GM13977 (cell line): ENCODE measurements around the gene TAF8.

ENCODE experiments used
- DNase-seq: peaks from one replicate; pipeline ENCODE4 v3.0.0; 2012; ENCODE audit warnings: low spot score
- in situ Hi-C: fragments of 300-500 bp; cut with MboI; formaldehyde crosslinking; loops from one replicate; pipeline ENCODE4 v1.12.0; 2022; ENCODE audit warnings: low sequenced_read_pairs, low pct_unique_long_range_greater_than_20kb, mixed read lengths, inconsistent platforms; ENCODE audit not compliant: unreplicated experiment
- TF ChIP-seq, protein P1 (sequence below): IDR thresholded peaks from 2 replicates; pipeline ENCODE4 v1.5.1; 2012; ENCODE audit warnings: mild to moderate bottlenecking, control low read depth; ENCODE audit not compliant: insufficient read depth; ENCODE audit errors: extremely low read depth, missing control alignments

TAF8 gene

DNA sequence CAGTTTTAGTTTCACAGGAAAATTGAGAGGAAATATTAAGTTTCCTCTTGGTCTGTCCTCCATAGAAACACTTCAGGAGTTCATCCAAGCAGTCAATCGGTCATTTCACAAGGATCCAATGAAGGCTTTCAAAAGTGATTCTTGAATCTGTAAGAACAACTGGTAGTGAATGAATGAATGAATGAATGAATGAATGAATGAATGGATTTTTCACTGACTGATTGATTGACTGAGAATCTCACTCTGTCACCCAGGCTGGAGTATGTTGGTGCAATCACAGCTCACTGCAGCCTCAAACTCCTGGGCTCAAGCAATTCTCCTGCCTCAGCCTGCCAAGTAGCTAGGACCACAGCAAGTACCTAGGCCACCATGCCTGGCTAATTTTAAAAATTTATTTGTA is 39.4 kb upstream of the TAF8 start:
- TF ChIP-seq, protein P1, sequence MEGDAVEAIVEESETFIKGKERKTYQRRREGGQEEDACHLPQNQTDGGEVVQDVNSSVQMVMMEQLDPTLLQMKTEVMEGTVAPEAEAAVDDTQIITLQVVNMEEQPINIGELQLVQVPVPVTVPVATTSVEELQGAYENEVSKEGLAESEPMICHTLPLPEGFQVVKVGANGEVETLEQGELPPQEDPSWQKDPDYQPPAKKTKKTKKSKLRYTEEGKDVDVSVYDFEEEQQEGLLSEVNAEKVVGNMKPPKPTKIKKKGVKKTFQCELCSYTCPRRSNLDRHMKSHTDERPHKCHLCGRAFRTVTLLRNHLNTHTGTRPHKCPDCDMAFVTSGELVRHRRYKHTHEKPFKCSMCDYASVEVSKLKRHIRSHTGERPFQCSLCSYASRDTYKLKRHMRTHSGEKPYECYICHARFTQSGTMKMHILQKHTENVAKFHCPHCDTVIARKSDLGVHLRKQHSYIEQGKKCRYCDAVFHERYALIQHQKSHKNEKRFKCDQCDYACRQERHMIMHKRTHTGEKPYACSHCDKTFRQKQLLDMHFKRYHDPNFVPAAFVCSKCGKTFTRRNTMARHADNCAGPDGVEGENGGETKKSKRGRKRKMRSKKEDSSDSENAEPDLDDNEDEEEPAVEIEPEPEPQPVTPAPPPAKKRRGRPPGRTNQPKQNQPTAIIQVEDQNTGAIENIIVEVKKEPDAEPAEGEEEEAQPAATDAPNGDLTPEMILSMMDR: no peak
- in situ Hi-C loops: no loop called here

DNA sequence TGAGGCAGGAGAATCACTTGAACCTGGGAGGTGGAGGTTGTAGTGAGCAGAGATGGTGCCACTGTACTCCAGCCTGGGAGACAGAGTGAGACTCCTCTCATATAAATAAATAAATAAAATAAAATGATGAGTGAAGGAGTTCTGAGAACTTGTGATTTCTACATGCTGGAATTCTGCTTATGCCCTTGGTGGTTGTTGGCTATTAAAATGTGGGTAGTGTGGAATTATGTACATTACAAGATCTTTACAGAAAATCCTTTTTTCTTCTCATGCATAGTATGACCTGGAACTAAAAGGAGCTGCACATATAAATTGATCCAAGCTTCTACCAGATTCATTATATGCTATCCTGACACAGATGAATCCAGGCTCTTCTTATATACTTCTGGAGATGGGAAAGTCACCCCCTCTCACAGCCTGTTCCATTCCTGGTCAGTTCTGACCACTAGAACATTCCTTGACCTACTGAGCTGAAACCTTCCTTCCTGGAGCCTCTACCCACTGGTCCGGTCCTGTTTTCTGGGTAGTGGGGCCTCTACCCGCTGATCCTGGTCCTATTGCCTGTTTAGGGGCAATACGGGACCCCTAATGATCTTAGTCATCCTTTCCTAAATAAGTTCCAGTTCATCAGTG is 37.7 kb upstream of the TAF8 start:
- DNase-seq: no peak
- in situ Hi-C loops: no loop called here
- TF ChIP-seq, protein P1: no peak

More for the DNA sequence above, 39.4 kb upstream of the TAF8 start:
- no peak for DNase-seq

DNA sequence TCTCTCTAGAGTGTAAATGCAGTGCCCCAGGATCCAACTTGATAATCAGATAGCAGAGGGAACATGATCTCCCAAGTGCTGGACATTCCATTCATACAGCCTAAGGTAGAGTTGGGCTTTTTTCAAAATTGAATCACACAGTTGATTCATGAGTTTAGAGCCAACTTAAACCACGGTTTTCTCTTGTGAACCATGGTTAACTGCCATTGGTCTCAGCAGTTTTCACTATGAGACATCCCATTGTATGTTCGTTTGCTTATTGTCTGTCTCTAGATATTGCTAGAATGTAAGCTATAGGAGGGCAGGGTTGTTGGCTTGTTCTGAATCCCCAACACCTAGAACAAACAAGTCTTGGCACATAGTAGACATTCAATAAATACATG is 37.2 kb upstream of the TAF8 start:
- TF ChIP-seq, protein P1: no peak
- in situ Hi-C loops: no loop called here
- DNase-seq: no peak

DNA sequence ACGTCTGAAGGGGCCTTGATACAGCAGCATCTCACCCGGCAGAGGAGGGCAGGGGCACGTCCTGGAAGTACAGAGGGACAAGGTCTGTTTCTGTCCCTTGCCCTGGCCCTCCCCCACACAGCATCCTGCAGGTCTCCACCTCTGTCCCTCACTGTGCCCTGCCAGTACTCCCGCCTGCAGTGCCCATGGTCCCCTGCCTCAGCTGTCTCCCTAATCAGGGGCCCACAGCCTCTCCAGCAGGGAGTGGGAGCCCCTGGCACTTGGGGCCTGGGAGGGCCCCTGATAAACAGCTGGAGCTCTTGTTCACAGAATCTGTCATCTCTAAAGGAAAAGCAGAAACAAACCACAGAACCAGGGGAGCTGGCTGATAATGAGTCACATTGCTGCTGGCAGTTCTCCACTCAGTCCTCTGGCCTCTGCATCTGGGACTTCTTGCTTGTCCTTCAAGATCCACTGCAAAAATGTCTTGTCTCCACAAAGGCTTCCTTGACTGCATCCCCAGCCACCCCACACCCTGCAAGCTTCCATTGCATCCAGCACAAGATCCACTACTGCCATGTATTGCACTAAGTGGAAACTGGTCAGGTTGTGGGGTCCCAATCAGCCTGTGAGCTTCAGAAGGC is 33.2 kb upstream of the TAF8 start:
- in situ Hi-C loops: no loop called here
- no peak for DNase-seq
- TF ChIP-seq, protein P1: no peak

DNA sequence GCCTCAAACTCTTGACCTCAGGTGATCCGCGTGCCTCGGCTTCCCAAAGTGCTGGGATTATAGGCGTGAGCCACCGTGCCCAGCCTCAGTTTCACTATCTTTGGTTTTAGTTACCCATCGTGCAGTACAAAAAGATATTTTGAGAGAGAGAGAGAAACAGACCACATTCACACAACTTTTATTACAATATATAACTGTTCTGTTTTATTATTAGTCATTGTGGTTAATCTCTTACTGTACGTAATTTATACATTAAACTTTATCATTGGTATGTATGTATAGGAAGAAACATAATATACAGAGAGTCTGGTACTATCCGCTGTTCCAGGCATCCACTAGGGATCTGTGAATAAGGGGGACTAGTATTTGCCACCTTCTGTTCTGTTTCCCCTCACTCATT is 29.4 kb upstream of the TAF8 start:
- in situ Hi-C loops: no loop called here
- TF ChIP-seq, protein P1: no peak
- no peak for DNase-seq

DNA sequence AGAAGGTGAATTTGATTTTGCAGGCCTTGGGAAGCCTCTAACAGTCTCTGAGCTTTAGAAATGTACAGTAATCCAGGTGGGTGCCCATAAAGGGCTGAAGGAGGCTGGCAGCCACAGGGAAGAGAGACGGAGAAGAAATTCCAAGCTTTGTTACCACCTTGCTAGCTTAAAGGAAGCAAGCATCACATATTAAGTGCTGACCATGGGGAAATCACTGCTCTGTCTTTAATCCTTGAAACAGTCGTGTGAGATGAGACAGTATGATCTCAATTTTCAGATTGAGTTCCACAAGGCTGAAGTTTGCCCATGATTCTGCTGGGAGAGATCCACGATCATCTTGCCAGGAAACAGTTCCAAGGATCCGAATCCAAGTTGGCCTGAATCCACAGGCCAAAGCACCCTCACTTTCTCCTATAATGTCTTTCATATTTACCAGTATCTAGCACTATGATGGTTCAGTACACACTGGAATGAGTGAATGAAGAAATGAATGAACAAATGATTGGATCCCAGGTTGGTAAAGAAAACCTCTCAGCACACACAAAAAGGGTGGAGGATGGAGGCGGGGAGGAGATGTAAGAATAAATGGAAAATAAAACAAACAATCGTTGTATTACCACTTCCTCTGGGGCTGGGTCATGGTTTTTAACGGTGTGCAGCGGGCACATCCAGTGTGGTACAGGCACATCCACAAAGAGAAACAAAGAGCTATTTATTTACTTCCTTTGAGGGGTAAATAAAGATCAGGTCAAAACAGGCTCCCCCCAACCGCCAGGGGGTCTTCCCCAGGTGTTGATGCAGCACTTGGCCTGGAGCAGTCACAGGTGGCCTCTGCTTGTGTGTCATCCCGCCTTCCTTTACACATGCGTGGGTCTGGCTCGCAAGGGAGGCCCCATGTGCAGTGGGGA is 28.2 kb upstream of the TAF8 start:
- TF ChIP-seq, protein P1: no peak
- peak; percentile 56 for DNase-seq
- in situ Hi-C loops: no loop called here
